Ascending aorta (tissue), 2 donors: ENCODE measurements around the gene NMBR. TPM values are rescaled to one million over a fixed set of nuclear protein-coding genes. Genes with fewer than 3 reads are reported as not detected.
A peak's percentile ranks its signal among the peaks of the same experiment; 100 is the strongest.
"Not testable (repeated sequence)": the region's sequence is repeated elsewhere in the genome, so short reads cannot be mapped to it uniquely, and the experiment has no call there.

ENCODE experiments used
- DNase-seq, 2 donors: peaks; one replicate each; pipeline ENCODE4 v3.0.0-alpha.2; 2019; ENCODE audit warnings: low spot score in 2 of 2
- H3K27ac ChIP-seq, 2 donors: fragments of 200-600 bp; sonication (generic); one replicate each; pipeline ENCODE4 v1.5.1; 2016 to 2017; ENCODE audit warnings: mild to moderate bottlenecking in 1 of 2
- H3K27me3 ChIP-seq: fragments of 200-600 bp; sonication (generic); one replicate; pipeline ENCODE4 v1.5.1; 2017
- H3K36me3 ChIP-seq, 2 donors: fragments of 200-600 bp; sonication (generic); one replicate each; pipeline ENCODE4 v1.5.1; 2016
- H3K4me1 ChIP-seq, 2 donors: fragments of 200-600 bp; sonication (generic); one replicate each; pipeline ENCODE4 v1.5.1; 2016 to 2017; ENCODE audit warnings: mild to moderate bottlenecking in 1 of 2
- H3K4me3 ChIP-seq, 2 donors: fragments of 200-600 bp; sonication (generic); one replicate each; pipeline ENCODE4 v1.5.1; 2016 to 2017; ENCODE audit warnings: mild to moderate bottlenecking in 1 of 2
- H3K9me3 ChIP-seq, 2 donors: fragments of 200-600 bp; sonication (generic); one replicate each; pipeline ENCODE4 v1.5.1; 2016
- intact Hi-C: fragments of 100-400 bp; cut with DNase I; formaldehyde crosslinking; loops from one replicate; pipeline ENCODE4 v1.15.1; 2023
- total RNA-seq: library from RNA; depleted of rRNA; stranded (reverse); fragments of >200 nt; gene quantifications from one replicate; pipeline ENCODE4 v1.1.0, GENCODE V29; 2016
- TF ChIP-seq, protein P1 (sequence below), 3 experiments: fragments of 200-600 bp in 2 of 3; fragments of 450-650 bp in 1 of 3; sonication (generic) in 2 of 3; IDR thresholded peaks; one replicate each; pipeline ENCODE4 v1.5.1; 2016 to 2019; ENCODE audit warnings: antibody characterized with exemption in 3 of 3, mild to moderate bottlenecking in 1 of 3, moderate library complexity in 1 of 3

The NMBR gene
- not detected for total RNA-seq

GRCh38 chr6:142146828-142147662, at the start of gene NMBR, which contains the start of gene VTA1:
Gene NMBR, minus strand, starts transcription at chr6:142147122. Its CDS starts 58,464 bp downstream, at chr6:142088658.
Gene VTA1, plus strand, starts transcription at chr6:142147263. Its CDS starts 25 bp downstream, at chr6:142147288.
- peak; percentile 91 to 98 for DNase-seq
- peaks cover 0 to 14% of the 10 kb centered on the region in 2 donors for H3K4me1 ChIP-seq
- H3K4me3 ChIP-seq: peak within 1 kb of the TSS; percentile 76 to 86
- H3K27ac ChIP-seq: peak within 1 kb of the TSS; percentile 59
- H3K36me3 ChIP-seq: no peaks in the 10 kb centered on the region
- intact Hi-C loops: loop anchor here (1.0 to 5.0 kb wide), 2 partner anchors 60 to 1305 kb away; partner anchors contain the start of genes ADAT2 and PEX3
- H3K9me3 ChIP-seq: no peaks in the 10 kb centered on the region
- TF ChIP-seq, protein P1, sequence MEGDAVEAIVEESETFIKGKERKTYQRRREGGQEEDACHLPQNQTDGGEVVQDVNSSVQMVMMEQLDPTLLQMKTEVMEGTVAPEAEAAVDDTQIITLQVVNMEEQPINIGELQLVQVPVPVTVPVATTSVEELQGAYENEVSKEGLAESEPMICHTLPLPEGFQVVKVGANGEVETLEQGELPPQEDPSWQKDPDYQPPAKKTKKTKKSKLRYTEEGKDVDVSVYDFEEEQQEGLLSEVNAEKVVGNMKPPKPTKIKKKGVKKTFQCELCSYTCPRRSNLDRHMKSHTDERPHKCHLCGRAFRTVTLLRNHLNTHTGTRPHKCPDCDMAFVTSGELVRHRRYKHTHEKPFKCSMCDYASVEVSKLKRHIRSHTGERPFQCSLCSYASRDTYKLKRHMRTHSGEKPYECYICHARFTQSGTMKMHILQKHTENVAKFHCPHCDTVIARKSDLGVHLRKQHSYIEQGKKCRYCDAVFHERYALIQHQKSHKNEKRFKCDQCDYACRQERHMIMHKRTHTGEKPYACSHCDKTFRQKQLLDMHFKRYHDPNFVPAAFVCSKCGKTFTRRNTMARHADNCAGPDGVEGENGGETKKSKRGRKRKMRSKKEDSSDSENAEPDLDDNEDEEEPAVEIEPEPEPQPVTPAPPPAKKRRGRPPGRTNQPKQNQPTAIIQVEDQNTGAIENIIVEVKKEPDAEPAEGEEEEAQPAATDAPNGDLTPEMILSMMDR (IDR thresholded peaks at IDR 0.05): peak; percentile 85 to 90 (median 88)
- H3K27me3 ChIP-seq: no peaks in the 10 kb centered on the region

- Histone ChIP-seq H3K9me3 (no peaks in the 10 kb centered on the region), H3K4me1 (no peaks in the 10 kb centered on the region), H3K4me3 (no peak overlapping the region), H3K27me3 (no peaks in the 10 kb centered on the region), H3K27ac (no peak overlapping the region), H3K36me3 (peaks cover 0 to 16% of the 10 kb centered on the region in 2 donors)
- TF ChIP-seq, protein P1 (IDR thresholded peaks at IDR 0.05): no peak
- DNase-seq: no peak
- intact Hi-C loops: no loop called here
Observed at GRCh38 chr6:142195862-142196541, 49.1 kb upstream of the NMBR start.

- H3K36me3 ChIP-seq: peaks cover 0 to 17% of the 10 kb centered on the region in 2 donors
- intact Hi-C loops: no loop called here
- H3K9me3 ChIP-seq: no peaks in the 10 kb centered on the region
- no peak overlapping the region for H3K4me3 ChIP-seq
- TF ChIP-seq, protein P1 (IDR thresholded peaks at IDR 0.05): no peak
- H3K27me3 ChIP-seq: no peaks in the 10 kb centered on the region
- DNase-seq: no peak
- no peaks in the 10 kb centered on the region for H3K4me1 ChIP-seq
- H3K27ac ChIP-seq: no peak overlapping the region
Observed at GRCh38 chr6:142193621-142194020, 46.7 kb upstream of the NMBR start.

DNA sequence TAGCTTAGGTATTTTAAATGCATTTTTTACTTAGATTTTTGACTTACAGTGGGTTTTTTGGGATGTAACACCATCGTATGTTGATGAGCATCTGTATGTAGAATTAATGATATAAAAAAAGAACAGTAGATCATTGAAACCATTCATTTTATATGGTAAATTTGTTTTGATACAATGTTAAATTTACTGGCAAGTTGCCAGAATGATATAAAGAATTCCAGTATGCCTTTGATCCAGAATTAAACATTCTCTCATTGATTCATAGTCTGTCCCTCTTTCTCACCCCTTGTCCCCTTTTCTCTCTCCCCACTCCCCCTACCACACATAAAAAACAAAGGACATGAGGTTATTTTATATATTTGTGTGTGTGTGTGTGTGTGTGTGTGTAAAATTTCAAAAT, 45.4 kb upstream of the NMBR start:
- Histone ChIP-seq H3K4me3 (no peak overlapping the region), H3K27ac (no peak overlapping the region), H3K9me3 (no peaks in the 10 kb centered on the region), H3K4me1 (no peaks in the 10 kb centered on the region), H3K27me3 (no peaks in the 10 kb centered on the region), H3K36me3 (peaks cover 0 to 13% of the 10 kb centered on the region in 2 donors)
- no peak for DNase-seq
- TF ChIP-seq, protein P1 (IDR thresholded peaks at IDR 0.05): no peak
- intact Hi-C loops: no loop called here

DNA sequence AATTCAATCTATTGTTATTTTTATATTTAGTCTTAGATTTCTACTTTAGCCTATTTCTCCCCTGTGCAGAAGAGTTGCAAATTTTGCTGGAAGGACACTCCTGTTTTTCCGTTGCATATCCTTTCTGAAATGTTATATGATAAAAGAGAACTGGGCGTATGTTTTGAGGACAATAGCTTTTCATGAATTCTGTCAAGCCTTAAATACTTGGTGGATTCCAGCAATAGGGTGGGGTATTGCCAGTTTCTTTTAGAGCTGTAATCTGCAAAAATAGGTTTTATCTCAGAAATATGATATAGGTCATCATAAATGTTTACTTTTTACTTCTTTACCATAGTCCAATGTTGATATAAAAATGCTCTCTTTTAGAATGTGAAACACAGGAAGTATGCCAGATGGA, 42.1 kb upstream of the NMBR start:
- H3K27me3 ChIP-seq: no peaks in the 10 kb centered on the region

GRCh38 chr6:142188341-142188740, 41.4 kb upstream of the NMBR start:
- H3K27me3 ChIP-seq, intact Hi-C loops: not testable (repeated sequence)
- peaks cover 0 to 13% of the 10 kb centered on the region in 2 donors for H3K36me3 ChIP-seq

More for the DNA sequence above, 42.1 kb upstream of the NMBR start:
- Histone ChIP-seq H3K4me3 (no peak overlapping the region), H3K9me3 (no peaks in the 10 kb centered on the region), H3K4me1 (no peaks in the 10 kb centered on the region), H3K36me3 (peaks cover 0 to 13% of the 10 kb centered on the region in 2 donors), H3K27ac (no peak overlapping the region)
- no peak for DNase-seq
- TF ChIP-seq, protein P1 (IDR thresholded peaks at IDR 0.05): no peak
- intact Hi-C loops: no loop called here

More at GRCh38 chr6:142188341-142188740, 41.4 kb upstream of the NMBR start:
- not testable (repeated sequence) for H3K4me3 ChIP-seq, H3K4me1 ChIP-seq, H3K9me3 ChIP-seq, H3K27ac ChIP-seq, DNase-seq
